NCI-H1092 treated with DMSO at 0.1 percent for 48 hours (cell line): ENCODE results near the gene MANEAL.

Source experiments
- DNase-seq: peaks from one replicate; lab custom pipeline; 2025; lab: John Stamatoyannopoulos, UW

MANEAL gene

GRCh38 chr1:37828410-37829074 is 34.9 kb downstream of the MANEAL start:
- DNase-seq = no peak

DNA sequence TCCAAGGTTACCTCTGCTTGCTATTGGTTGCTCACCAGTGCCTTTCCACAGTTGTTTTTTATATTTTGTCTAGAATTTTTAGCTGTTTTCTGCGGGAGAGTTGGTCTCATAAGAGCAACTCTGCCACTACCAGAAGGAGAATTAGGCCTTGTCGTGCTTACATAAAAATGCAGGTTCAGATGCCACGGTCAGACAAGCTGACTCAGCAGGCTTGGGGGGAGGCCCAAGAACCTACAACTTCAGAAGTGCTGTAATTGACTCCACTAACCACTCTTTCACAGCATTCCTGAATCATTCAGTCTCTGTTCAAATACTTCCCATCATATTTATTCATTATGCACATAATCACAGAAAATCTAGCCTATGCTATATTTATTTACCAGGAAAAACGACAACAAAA is 37.5 kb downstream of the MANEAL start:
- no peak for DNase-seq

GRCh38 chr1:37831809-37832208 is 38.2 kb downstream of the MANEAL start:
- no peak for DNase-seq

- no peak for DNase-seq
Measured at GRCh38 chr1:37836788-37837187, 43.1 kb downstream of the MANEAL start.

DNA sequence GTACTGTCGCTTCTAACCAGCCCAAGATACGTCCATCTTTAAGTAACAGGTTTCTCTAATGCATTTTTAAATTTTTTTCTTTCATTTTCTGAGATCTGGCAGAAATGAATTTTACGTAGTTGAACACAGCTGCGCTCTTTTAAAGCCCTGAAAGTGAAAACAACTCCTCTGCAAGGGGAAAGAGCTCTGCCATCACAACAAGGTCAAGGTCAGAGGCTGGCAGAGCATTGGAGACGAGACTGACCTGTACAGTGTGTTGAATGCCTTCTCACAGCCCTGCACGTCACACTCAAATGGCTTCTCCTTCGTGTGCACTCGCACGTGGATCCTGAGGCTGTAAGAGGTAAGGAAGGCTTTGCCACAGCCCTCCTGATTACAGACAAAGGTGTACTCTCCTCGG is 46.0 kb downstream of the MANEAL start:
- no peak for DNase-seq

DNA sequence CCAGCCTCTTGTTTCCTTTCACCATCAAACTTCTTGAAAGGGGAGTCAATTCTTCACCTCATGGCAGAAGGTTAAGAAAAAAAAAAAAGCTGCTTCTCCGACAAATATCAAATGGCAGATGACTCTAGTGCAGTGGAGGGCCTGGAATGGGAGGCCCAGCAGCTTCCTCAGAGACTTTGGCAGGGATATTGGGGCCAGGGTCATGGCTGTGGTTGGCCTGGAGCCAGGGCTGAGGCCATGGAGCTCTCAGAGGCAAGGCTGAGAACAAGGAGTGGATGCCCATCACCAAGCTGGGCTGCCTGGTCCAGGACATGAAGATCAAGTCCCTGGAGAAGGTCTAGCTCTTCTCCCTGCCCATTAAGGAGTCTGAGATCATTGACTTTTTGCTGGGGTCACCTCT is 47.1 kb downstream of the MANEAL start:
- DNase-seq = no peak

DNA sequence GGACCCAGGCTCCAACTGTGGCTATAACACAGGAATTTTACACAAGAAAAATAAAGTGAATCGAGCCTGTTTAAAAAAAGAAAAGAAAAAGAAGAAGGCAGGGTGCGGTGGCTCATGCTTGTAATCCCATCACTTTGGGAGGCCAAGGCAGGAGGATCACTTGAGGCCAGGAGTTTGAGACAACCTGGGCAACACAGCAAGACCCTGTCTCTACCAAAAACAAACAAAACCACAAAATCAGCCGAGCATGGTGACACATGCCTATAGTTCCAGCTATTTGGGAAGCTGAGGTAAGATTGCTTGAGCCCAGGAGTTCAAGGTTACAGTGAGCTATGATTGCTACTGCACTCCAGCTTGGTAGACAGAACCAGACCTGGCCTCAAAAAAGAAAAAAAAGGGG is 48.0 kb downstream of the MANEAL start:
- DNase-seq = no peak

DNA sequence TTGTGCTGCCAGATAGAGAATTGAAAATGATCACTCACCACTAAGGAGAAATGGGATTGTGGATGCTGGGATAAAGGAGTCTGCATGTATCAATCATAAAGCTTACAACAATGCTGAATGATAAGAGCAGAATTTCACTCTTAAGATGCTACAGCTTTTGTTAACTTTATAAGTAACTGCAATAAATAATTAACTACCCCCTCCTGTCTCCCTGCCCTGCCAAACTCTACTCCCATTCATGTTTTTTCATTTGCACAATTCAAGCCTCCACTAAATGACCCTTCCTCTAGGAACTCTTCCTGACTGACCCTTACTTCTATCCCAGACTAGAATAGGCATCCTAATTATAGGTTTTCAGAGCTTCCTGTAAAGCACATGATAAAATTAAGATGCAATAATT is 50.9 kb downstream of the MANEAL start:
- no peak for DNase-seq

GRCh38 chr1:37845049-37845646 is 51.5 kb downstream of the MANEAL start:
- no peak for DNase-seq

GRCh38 chr1:37845786-37846185 is 52.1 kb downstream of the MANEAL start:
- DNase-seq = no peak

DNA sequence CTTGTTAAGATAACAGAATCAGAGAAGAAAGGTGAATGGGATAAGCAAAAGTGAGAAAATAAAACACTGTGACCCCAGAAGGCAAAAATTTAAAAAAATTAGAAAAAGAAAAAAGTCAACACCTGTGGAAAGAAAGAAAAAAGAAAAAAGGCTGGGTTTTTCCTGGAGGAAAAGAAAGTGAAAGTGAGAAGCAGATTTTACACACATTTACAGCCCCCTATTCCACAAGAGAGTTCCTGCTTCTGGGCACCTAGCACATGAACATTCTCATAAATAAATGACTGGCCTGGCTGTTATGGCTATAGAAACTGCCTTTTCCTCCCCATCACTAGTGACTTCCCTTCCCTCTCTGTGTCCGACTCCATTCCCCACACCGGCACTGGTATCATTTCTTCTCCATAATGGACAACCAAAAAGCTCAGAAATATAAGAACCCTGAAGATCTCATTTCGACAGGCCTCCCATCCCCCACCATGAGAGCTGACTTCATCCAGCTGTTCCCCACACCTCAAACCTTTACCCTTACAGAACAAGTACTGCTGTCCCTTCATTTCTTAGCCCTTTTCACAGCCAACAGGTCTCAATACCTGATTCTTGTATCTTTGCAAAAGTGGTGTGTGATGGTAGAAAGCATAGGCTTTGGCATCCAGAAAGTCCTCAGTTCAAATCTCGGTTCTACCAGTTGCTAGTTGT is 53.1 kb downstream of the MANEAL start:
- no peak for DNase-seq

- no peak for DNase-seq
Measured at GRCh38 chr1:37849480-37849879, 55.8 kb downstream of the MANEAL start.

- no peak for DNase-seq
Measured at GRCh38 chr1:37850352-37850955, 56.8 kb downstream of the MANEAL start.
